UCSD-AML1 (cell line): Measurements from ENCODE around the gene PRKCE.
A peak's percentile ranks its signal among the peaks of the same experiment; 100 is the strongest.

ENCODE experiments used
- DNase-seq: peaks from one replicate; lab custom pipeline; 2025; ENCODE audit not compliant: unreplicated experiment; lab: John Stamatoyannopoulos, UW

PRKCE gene

DNA sequence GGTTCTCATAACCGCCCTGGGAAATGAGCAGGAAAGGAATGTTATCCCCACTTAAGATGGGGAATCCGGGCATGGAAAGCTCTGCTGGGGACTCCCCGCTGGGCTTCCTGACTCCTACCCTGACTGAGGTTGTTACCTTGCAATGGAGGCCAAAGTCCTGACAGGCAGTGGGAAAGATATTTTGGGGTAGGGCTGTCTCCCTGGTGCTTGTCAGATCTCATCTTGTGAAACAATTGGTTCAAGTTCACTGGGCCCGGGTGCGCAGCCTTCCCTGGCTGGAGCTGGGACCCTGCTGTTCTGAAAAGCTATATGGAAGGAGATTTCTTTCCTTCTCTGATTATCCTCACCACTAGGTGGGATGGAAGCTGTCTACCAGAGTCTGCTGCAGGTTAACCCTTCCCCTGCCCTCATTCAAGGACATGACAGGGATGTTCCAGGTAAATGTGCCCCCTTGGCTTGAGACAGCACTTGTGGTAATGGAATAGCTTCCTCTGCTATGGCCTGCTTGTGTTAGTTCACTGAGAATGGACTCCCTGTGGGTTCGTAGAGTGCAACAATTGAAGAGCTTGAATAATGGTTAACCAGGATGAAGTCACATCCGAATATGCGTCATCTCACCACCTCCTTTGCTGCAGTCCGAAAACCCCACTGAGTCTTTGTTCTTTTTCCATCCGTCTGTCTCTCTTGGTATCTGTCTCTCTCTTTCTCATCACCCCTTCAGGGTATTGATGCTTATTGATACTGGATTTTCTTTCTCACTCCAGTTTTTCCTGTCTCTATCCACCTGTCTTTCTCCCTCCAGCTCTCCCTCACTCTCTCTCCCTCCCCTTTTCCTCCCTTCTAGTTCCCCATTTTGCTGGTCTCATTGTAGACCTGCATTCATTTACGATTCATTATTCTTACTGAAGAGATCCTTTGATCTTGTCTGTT lies 577.9 kb downstream of the PRKCE start:
- no peak for DNase-seq

DNA sequence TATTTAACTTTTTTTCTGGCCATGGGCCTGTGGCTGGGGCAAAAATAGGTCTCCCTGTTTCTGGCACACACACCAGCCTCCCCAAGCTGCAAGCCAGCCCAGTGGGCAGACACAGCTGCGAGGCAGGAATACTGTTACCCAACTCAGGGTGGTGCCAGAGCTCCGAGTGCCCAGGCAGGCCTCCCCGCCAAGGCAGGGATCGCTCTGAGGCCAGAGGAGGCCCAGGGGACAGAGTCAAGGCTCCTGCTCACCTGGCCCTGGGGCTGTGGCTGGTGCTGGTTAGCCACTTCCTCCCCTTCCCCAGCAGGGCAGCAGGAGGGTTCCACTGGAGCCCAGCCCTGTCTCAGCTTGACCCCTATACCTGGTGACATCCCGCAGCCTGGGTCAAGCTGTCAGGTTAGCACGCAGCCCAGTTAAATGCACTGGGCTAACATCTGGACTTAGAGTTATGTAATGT lies 578.7 kb downstream of the PRKCE start:
- peak; percentile 65 for DNase-seq

DNA sequence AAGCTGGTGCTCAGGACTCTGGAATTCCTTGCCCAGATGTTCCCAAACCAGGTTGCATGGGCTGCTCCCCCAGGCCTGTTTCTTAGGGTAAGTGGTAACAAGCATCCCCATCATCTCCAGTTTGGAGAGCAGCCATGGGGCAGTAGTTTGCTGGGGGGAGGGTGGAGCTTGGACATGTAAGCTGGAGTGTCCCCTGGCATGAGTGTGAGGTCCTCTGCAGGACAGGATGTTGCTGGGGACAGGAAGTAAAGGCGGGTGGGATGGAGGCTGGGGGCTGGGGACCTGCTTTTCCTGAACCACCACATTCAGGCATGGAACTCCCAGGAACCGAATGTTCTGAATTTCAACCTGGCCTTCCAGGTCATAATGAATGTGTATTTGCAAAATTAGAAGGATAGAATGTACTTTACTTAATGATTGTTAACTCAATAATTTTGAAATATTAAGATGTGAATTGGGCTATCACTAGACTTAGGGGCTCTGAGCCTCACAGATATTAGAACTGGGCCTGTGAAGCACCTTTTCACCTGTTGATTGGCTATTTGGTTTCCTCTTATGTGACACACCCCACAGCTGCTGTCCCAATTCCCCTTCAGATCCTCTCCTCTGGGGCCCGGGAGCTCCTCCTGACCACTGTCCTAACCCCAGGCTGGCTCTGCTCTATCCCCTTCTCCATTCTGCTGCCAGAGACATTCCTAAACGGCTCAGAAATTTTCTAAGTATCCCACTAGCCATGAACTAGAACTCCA lies 579.4 kb downstream of the PRKCE start:
- DNase-seq, result no peak

DNA sequence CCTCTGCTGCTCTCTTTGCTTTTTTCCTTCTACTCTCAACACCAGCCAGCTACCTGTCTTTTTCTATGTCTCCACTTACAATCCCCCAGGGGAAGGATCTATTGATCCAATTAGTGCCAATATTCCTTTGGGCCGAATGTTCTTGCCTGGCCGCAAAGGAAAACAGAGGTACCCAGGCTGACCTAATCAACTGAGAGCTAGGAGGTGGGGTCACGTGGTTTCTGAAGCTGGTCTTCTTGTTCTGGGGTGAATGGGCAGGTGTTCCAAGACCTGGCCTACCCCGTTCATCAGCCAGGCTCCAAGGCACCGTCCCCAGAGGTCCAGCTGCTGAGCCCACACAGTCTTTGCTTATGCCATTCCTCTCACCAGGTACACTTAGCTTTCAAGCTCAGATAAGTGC lies 580.2 kb downstream of the PRKCE start:
- DNase-seq, result no peak

DNA sequence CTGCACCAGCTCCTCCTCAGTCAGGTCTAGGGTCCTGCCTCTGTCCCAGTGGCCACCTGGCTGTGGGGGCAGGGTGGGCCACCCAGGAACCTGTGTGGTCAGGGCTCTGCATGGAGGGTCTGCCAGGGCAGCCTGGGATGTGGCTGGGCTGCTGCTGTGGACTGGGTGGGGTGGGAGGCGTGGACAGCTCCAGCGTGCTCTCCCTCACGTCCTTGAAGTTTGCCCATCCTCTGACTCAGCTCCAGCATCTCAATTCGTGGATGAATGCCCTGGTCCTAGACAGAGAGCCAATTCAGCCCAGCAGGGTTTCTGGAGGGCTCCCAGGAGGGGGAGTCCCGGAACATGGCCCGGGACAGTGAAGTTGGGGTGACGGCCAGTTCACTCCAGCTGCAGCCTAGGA lies 581.4 kb downstream of the PRKCE start:
- DNase-seq, result no peak

DNA sequence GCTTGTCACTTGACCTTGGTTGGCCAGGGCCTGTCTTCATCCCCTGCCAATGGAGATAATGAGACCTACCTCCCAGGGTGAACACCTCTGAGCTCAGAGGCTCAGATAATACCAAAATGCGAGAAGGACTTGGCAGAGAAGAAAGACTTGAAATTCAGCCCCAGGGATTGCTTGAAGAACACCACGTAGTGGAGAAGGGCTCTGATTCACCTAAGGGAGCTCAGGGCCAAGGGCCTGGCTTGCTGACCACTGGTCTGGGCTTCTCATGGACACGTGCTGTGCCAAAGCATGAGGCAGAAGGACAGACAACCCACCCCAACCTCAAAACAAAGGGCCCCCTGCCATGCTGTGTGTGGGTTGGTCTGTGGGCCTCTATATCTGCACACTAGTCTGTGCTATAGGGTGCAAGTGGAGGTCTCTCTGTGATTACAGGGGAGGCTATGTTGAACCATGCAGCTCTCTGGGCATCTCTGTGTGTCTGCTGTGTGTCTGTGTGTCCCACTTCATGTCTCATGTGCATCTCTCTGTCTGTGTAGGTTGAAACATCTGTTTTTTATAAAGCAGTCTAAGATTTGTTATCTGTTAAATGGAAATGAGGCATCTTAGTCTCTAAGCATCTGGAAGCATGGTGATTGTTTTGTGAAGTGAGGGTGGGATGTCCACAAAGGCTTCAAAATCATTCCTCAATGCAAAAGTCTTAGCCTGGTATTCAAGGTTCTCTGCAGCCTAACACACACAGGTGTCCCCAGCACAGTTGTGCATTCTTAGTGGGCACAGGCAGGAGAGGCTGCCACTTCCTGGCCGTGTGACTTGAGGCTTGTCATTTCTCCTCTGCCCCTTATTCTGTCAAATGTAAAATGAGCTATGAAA lies 584.8 kb downstream of the PRKCE start:
- no peak for DNase-seq

DNA sequence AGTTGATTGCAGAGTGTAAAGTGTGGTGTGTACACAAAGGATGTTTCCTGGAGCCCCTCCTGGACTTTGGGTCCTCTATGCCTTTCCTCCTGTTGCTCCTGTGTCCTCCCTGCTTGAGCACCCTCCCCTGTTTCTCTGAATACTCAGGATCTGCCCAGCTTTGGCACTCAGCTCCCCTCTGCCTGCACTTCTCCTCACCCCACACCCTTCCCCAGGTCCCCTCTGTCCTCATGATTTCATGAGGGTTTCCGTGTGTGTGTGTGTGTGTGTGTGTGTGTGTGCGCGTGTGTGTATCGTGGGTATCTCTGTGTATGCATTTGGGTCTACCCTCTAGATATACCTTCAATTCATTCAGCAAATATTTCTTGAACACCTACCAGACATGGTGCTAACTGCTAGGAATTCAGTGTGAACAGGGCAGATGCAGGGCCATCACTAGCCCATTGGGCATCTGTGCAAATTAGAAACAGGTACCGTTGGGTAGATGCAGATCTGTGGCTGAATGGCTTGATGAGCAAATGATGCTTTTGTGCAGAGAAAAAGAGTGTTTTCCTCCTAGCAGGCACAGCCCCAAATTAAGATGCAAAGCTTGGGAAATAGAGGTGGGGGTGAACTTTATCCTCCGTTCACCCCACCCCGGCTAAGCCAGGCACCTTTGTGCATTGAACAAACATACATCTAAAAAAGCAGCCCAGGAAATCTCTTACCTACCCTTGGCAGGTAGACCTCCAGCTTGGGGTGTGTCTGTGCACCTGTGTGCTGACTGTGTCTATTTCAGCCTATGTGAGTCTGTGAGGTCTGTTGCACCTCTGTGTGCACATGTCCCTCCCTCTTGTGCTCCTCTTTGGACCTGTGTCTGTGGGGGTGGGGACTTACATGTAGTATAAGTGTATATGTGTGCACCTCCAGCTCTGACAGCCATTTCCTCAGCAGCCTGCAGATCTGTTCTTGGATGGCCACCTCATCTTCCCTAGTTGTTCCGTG lies 585.7 kb downstream of the PRKCE start:
- DNase-seq, result no peak
